Iris pigment epithelial cell (primary cell): ENCODE measurements around the gene NCOR2.

Experiments
- DNase-seq: peaks from one replicate; pipeline ENCODE4 v3.0.0-alpha.2; 2011; ENCODE audit warnings: low read depth

Gene NCOR2

GRCh38 chr12:124566997-124567672, at the start of gene NCOR2:
Gene NCOR2 (minus strand): TSS chr12:124567612. CDS start chr12:124495251, 72,361 bp downstream.
- no peak for DNase-seq

DNA sequence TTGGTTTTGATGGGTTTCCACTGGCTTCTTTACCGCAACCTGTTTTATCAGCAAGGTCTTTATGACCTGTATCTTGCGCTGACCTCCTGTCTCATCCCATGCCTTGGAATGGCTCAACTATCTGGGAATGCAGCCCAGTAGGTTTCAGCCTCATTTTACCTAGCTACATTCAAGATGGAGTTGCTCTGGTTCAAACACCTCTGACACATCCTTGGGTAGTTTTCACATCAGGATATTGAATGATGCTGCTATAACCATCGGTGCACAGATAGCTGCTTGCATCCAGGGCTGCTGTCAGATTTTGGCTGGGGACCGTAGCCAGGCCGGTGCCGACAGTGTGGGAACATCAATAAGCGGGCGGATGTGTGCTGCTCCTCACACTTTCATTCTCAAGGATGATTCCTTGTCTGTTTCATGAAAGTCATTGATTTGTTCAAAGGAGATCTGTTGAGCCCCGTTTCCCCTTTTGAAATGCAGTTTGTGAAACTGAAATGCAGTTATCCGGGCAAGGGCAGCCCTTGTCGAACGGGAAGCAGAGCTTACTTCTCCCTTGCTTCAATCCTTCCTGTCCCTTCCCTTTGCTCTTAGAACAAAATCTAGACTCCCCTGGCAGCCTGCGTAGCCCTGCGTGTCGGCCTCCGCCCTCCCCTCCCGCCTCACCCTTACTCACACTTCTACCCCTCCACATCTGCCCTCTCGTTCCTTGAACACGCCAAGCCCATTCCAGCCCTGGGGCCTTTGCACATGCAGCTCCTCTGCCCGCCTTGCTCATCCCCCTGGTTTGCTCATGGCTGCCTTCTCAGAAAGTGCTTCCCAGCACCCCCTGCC, 49.2 kb upstream of the NCOR2 start:
- no peak for DNase-seq

GRCh38 chr12:124614512-124615292, 47.3 kb upstream of the NCOR2 start:
- no peak for DNase-seq

DNA sequence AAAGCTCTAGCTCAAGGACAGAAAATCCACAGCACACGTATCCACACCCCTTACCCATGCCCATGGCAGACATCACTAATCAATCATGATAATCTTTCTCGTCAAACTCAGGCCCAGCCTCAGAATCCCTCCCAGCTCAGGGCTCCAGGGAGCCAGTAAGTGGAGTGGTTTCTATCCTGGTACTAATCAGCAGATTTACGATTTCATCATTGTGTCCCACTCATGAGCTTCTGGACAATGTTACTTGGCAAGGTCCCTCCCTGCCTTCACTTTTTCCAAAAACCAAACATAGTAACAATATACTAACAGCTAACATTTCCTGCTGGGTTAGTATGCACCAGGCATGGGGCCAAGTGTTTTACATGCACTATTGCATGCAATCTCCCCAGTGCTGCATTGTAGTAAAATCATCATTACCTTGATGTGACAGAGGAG, 45.8 kb upstream of the NCOR2 start:
- peak; percentile 68 for DNase-seq

GRCh38 chr12:124612410-124612680, 44.9 kb upstream of the NCOR2 start:
- DNase-seq = no peak

DNA sequence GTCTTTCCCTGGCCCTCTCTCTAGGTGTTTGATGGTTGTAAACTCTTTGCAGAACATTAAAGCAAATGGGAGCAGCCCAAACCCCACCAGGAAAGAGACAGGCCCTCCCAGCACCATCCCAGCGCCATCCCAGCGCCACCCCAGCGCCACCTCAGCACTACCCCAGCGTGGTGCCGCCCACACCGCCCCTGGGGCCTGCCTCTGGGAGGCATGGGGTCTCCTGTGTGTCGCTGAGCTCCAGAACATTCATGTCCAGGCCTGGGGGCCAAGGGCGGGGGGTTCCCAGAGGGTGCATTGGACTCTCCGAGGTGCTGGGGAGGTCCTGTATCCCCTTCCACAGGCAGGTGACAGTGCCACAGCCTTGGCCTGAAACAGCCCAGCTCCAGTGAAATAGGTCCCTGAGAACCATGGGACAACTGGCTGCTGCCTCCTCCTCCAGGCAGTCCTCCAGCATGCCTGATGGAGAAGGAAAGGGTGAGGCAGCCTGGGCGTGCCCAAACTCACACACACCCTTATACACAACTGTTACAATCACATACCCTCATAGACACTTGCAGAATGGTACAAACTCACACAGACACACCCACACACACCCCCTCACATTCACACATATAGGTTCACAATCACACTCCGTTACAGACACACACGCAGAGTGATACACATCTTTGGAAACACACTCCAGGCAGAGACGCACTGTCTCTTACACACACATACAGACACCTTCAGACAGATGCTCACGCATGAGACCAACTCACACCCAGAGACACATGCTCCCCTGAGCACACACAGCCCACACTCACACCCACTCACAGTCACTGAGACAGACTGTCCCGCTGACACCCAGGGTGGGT, 44.4 kb upstream of the NCOR2 start:
- no peak for DNase-seq

DNA sequence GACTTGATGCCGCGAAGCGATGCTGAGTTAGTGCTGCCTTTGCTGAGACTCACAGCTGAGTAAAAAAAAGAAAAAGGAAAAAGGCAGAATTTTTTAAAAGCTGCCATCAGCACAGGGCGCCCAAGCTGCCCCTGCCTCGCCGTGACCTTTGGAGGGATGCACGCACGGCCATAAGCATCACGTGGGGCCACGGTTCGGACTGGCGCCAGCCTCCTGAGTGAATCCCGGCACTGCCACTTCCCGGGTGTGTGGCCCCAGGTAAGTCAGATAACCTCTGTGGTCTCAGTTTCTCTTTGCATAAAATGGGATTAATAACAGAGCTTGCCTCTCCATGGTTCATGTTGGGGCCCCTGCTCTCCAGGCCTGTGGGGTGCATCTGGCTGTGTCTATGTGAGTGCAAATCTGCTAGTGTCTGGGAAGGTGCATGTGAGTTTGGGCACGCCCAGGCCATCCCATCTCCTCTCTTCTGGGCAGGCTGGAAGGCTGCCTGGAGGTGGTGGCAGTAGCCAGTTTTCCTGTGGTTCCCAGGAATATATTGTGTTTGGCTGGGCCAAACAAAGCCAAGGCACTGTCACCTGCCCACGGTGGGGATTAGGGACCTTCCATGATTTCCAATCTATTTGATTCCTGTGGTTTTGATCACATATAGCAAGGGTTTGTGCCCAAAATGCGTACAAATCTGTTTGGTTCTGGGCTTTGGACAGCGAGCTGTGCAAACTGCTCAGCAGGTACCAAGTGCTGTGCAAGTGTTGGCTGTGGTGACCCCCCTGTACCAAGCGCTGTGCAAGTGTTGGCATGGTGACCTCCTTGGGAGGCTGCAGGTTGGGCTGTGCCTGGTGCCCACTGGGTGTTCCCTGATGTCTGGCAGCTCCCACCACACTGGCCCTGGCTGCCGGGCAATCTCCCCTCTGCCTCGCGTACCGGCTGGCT, 43.5 kb upstream of the NCOR2 start:
- DNase-seq = no peak

GRCh38 chr12:124610021-124610612, 42.7 kb upstream of the NCOR2 start:
- DNase-seq = no peak

DNA sequence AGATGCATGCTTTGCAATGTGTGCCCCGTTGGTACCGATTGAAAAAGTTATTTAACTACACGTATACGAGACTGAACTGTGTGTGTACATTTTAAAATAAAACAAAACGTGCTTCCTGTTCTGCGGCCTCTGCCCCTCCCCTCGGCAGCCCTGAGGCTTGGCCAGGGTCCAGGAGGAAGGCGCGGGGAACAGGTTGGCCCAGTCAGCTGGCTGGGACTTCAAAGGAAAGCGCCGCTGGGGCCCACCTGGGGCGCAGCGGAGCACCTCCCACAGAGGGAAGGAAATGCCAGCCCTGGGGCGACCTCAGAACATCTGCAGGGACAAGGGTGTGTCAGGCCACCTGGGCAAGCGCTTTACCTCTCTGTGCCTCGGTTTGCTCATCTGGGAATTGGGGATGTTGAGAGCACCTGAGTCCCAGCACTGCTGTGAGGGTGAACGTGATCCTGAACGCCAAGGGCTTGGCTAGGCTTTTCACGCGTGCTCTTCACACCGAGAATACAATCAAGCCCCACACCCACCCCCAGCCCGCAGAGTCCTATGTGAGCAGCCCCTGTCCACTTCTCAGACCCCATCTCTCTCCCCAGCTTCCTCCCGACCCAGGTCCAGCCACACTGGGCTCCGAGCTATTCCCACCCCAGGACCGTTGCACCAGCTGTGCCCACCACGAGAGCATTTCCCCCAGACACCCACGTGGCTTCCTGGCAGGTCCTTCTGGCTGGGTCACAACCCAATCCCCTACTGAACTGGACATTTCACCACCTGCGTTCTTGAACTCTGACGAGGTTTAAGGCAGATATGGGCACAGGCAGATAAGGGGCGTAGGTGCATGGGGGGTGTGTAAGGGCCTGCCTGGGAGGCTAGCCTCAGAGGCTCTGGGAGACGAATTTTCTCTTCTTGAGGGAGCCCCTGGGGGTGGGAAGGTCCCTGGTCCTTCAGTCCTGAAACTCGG, 41.9 kb upstream of the NCOR2 start:
- DNase-seq = peak; percentile 69

- no peak for DNase-seq
Observed at GRCh38 chr12:124608450-124608870, 41.0 kb upstream of the NCOR2 start.

DNA sequence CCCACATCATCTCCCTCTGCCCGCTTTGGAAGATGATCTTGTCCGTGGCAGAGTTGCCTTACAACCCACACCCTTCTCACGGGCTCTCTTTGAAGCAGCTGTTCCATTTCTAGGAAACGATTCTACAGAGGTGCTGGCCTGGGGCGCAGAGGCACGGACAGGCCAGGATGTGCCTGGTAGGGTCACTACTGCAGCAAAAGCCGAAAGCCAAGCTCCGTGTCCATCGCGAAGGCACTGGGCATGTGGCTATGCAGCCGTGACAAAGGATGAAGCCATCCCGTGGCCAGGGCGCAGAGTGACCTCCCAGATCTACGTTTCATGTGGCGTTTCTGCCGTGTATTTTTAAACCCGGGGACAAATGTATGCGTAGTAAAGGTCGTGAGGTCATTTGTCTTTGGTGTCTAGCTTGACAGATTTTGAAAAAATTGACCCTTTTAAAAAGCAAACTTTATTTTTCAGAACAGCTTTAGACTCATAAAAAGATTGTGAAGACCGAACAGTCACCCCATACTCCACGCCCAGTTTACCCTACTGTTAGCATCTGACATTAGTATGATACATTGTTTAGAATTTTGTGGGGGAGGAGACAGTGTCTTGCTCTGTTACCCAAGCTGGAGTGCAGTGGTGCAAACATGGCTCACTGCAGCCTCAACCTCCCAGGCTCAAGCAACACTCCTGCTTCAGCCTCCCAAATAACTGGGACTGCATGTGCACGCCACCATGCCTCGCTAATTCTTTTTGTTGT, 40.4 kb upstream of the NCOR2 start:
- peak; percentile 45 for DNase-seq

DNA sequence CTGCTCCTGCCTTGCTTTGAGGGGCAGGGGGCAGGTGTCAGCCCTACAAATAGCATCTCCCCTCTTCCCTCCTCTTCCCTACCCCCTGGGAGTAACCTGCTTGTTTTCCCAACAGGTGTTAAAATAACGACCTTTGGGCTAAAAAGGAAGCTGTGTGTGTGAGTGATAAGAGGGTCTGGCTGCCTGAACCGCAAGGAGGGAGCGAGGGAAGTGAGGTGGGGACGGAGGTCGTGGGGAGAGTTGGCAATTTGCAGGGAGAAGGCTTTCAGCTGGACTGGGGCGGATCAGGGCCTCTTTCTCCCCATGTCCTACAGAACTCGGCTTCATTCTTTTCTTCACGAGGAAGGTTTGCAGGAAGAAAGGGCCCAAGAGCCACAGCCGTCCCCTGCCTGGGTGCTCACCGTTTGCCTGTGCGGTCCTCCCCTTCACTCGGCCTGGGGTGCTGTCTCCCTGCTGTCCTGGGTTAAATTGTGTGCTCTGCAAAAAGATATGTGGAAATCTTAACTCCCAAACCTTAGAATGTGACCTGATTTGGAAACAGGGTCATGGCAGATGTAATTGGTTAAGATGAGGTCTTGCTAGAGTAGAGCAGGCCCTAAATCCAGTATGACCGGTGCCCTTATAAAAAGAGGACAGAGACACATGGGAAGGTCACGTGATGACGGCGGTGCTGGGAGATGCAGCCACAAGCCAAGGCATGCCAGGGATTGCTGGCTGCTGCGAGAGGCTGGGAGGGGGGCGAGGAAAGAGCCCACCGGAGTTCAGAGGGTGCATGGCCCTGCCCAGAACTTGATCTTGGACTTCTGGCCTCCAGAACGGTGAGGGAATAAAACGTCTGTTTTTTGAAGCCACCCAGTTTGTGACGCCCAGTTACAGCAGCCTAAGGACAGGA, 38.7 kb upstream of the NCOR2 start:
- no peak for DNase-seq

- no peak for DNase-seq
Observed at GRCh38 chr12:124605150-124605882, 37.9 kb upstream of the NCOR2 start.

DNA sequence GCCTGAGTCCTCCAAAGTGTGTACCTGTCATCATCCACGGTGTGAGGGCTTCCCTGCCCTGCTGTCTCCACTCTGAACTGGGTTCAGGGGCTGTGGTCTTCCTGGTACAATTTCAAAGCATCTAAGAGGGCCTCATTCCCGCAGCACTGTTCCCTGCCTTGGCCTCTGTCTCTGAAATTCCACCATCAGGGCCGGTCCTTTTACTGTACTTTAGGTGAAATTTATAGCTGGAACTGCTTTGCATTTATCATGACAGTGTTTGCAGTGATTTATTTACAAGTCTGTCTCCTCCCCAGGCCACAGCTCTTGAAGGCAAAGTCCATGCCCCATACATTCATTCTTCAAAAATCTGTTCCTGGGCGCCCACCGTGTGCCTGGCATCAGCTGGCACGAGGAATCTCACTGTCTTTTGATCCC, 36.9 kb upstream of the NCOR2 start:
- DNase-seq = no peak

GRCh38 chr12:124603831-124604251, 36.4 kb upstream of the NCOR2 start:
- DNase-seq = no peak

GRCh38 chr12:124603100-124603541, 35.7 kb upstream of the NCOR2 start:
- DNase-seq = no peak

- DNase-seq = no peak
Observed at GRCh38 chr12:124601706-124602105, 34.3 kb upstream of the NCOR2 start.
